ENCODE results near the gene MEG3. TPM values are rescaled to one million over a fixed set of nuclear protein-coding genes. Genes with fewer than 3 reads are reported as not detected.

MEG3 gene
- total RNA-seq, 1 experiment from 2014 or later = 338 TPM

- H3K27ac Mint-ChIP-seq = no peak overlapping the region
- no peaks in the 10 kb centered on the region for H3K9me3 Mint-ChIP-seq
- H3K36me3 Mint-ChIP-seq = no peaks in the 10 kb centered on the region
- H3K4me1 Mint-ChIP-seq = no peaks in the 10 kb centered on the region
- no peak for ATAC-seq
- H3K4me3 Mint-ChIP-seq = no peak overlapping the region
- ChIA-PET POLR2A (interaction anchor here (0.5 kb wide), 1 partner anchor 93 kb away, joined by 3 read pairs; no protein-coding TSS in a partner anchor), CTCF (interaction anchor here (0.8 to 1.7 kb wide), 3 partner anchors 10 to 126 kb away, joined by 3 to 4 read pairs (median 3); no protein-coding TSS in a partner anchor)
- DNase-seq (ENCODE audit: low spot score) = no peak
- H3K27me3 Mint-ChIP-seq (ENCODE audit: low read depth) = no peaks in the 10 kb centered on the region; the same call in 1 of the 2 replicates
- TF ChIP-seq ATF2 (CRISPR knock-in tag; IDR thresholded peaks at IDR 0.05; ENCODE audit: borderline replicate concordance, low read depth) = no peak
- TF ChIP-seq PREB (CRISPR knock-in tag; IDR thresholded peaks at IDR 0.05; ENCODE audit: borderline replicate concordance) = no peak
- no peak for TF ChIP-seq ETV6 (CRISPR knock-in tag; IDR thresholded peaks at IDR 0.05)
- no peak for TF ChIP-seq HMGA2 (CRISPR knock-in tag; IDR thresholded peaks at IDR 0.05)
- no peak for TF ChIP-seq USF2 (CRISPR knock-in tag; IDR thresholded peaks at IDR 0.05)
- TF ChIP-seq ELF4 (CRISPR knock-in tag; IDR thresholded peaks at IDR 0.05; ENCODE audit: low read depth) = no peak
- no peak for TF ChIP-seq JUN (CRISPR knock-in tag; IDR thresholded peaks at IDR 0.05)
- no peak for TF ChIP-seq NFYB (CRISPR knock-in tag; conservative IDR thresholded peaks at IDR 0.05; ENCODE audit: low read depth)
- TF ChIP-seq ARID4B (CRISPR knock-in tag; IDR thresholded peaks at IDR 0.05; ENCODE audit: borderline replicate concordance) = no peak
- TF ChIP-seq ATF3 (CRISPR knock-in tag; conservative IDR thresholded peaks at IDR 0.05) = no peak
- no peak for TF ChIP-seq SMAD3 (CRISPR knock-in tag; IDR thresholded peaks at IDR 0.05; ENCODE audit: borderline replicate concordance)
- no peak for TF ChIP-seq HMGXB4 (CRISPR knock-in tag; IDR thresholded peaks at IDR 0.05)
- no peak for TF ChIP-seq MXD4 (CRISPR knock-in tag; IDR thresholded peaks at IDR 0.05; ENCODE audit: borderline replicate concordance)
- TF ChIP-seq FOXP4 (CRISPR knock-in tag; IDR thresholded peaks at IDR 0.05) = no peak
- no peak for TF ChIP-seq PRRX2 (CRISPR knock-in tag; IDR thresholded peaks at IDR 0.05)
- TF ChIP-seq ZBTB21 (CRISPR knock-in tag; IDR thresholded peaks at IDR 0.05; ENCODE audit: borderline replicate concordance) = no peak
These were observed 46.8 kb upstream of the MEG3 start for GRCh38 chr14:100778951-100779690.
